Measurements from ENCODE around the gene UNC5A.

DNA sequence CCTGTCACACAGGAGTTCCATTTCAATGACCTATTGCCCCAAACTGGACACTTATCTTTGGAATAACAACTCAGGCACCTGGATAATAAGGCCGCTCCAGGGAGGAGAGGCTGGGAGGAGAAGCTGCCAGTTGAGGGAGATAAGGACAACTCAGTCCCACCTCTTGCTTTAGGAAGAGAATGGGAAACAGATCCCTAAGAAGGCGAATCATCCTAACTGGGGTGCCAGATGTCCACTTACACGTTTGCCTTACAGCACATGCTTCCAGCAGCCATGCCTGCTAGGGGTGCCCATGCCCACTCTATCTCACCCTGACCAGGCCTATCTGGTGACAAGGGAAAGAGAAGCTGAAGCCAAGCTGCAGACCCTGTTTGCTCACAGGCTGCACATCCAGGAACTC, 82.3 kb downstream of the UNC5A start:
- TF ChIP-seq, protein P1, sequence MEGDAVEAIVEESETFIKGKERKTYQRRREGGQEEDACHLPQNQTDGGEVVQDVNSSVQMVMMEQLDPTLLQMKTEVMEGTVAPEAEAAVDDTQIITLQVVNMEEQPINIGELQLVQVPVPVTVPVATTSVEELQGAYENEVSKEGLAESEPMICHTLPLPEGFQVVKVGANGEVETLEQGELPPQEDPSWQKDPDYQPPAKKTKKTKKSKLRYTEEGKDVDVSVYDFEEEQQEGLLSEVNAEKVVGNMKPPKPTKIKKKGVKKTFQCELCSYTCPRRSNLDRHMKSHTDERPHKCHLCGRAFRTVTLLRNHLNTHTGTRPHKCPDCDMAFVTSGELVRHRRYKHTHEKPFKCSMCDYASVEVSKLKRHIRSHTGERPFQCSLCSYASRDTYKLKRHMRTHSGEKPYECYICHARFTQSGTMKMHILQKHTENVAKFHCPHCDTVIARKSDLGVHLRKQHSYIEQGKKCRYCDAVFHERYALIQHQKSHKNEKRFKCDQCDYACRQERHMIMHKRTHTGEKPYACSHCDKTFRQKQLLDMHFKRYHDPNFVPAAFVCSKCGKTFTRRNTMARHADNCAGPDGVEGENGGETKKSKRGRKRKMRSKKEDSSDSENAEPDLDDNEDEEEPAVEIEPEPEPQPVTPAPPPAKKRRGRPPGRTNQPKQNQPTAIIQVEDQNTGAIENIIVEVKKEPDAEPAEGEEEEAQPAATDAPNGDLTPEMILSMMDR (IDR thresholded peaks at IDR 0.05) = no peak
- TF ChIP-seq, protein P2, sequence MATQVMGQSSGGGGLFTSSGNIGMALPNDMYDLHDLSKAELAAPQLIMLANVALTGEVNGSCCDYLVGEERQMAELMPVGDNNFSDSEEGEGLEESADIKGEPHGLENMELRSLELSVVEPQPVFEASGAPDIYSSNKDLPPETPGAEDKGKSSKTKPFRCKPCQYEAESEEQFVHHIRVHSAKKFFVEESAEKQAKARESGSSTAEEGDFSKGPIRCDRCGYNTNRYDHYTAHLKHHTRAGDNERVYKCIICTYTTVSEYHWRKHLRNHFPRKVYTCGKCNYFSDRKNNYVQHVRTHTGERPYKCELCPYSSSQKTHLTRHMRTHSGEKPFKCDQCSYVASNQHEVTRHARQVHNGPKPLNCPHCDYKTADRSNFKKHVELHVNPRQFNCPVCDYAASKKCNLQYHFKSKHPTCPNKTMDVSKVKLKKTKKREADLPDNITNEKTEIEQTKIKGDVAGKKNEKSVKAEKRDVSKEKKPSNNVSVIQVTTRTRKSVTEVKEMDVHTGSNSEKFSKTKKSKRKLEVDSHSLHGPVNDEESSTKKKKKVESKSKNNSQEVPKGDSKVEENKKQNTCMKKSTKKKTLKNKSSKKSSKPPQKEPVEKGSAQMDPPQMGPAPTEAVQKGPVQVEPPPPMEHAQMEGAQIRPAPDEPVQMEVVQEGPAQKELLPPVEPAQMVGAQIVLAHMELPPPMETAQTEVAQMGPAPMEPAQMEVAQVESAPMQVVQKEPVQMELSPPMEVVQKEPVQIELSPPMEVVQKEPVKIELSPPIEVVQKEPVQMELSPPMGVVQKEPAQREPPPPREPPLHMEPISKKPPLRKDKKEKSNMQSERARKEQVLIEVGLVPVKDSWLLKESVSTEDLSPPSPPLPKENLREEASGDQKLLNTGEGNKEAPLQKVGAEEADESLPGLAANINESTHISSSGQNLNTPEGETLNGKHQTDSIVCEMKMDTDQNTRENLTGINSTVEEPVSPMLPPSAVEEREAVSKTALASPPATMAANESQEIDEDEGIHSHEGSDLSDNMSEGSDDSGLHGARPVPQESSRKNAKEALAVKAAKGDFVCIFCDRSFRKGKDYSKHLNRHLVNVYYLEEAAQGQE (IDR thresholded peaks at IDR 0.05; ENCODE audit: insufficient read depth in 1 of 2, low read depth in 2 of 2, low read length in 1 of 2) = no peak
